ENCODE data around the gene USF2. TPM values are rescaled to one million over a fixed set of nuclear protein-coding genes. Genes with fewer than 3 reads are reported as not detected.

USF2 gene
- total RNA-seq, 1 experiment from 2014 or later: 123 TPM

GRCh38 chr19:35222373-35223015, 46.3 kb upstream of the USF2 start:
- TF ChIP-seq CTCF (conservative IDR thresholded peaks at IDR 0.05): no peak
- no peaks in the 10 kb centered on the region for H3K9me3 ChIP-seq (ENCODE audit: control insufficient read depth, low read depth, low read length)
- no peak overlapping the region for H3K4me3 Mint-ChIP-seq
- H3K79me1 ChIP-seq (ENCODE audit: insufficient read depth, low read depth, low read length, poor library complexity, severe bottlenecking): no peaks in the 10 kb centered on the region
- H4K91ac ChIP-seq (ENCODE audit: insufficient read length, low read depth, low read length): no peak overlapping the region
- H3K23me2 ChIP-seq (ENCODE audit: insufficient read length, low read depth, low read length, poor library complexity, severe bottlenecking): no peaks in the 10 kb centered on the region
- no peak overlapping the region for H4K8ac ChIP-seq (replicated peaks; ENCODE audit: insufficient read length, low read depth, low read length)
- no peak overlapping the region for H3T11ph ChIP-seq (ENCODE audit: low read length)
- H2BK15ac ChIP-seq (ENCODE audit: low read depth, low read length): no peak overlapping the region
- H2BK12ac ChIP-seq (ENCODE audit: insufficient read length, low read depth, low read length): no peak overlapping the region
- peaks cover 9 to 23% of the 10 kb centered on the region in 2 experiments for H3K4me1 Mint-ChIP-seq
- H3K27me3 Mint-ChIP-seq (ENCODE audit: low read depth): peaks cover 4% of the 10 kb centered on the region
- no peak overlapping the region for H2BK5ac ChIP-seq (ENCODE audit: insufficient read length, low read length)
- H3K23ac ChIP-seq (ENCODE audit: insufficient read length, low read depth, low read length): no peak overlapping the region
- H3K4me1 ChIP-seq (ENCODE audit: insufficient read depth, low read length): no peaks in the 10 kb centered on the region; the same call in 1 of the 2 replicates
- no peak overlapping the region for H2BK120ac ChIP-seq (ENCODE audit: low read depth, low read length, poor library complexity, severe bottlenecking)
- no peak overlapping the region for H3K14ac ChIP-seq (ENCODE audit: insufficient read depth, low read length)
- no peak overlapping the region for H3K9ac ChIP-seq (ENCODE audit: extremely low read depth, insufficient read length, low read length)
- no CpG with 5 or more reads among the region's 7 CpGs for WGBS (ENCODE audit: extremely low coverage, insufficient read length, low lambda C conversion rate)
- no peaks in the 10 kb centered on the region for H4K20me1 ChIP-seq (ENCODE audit: control insufficient read depth, insufficient read depth, insufficient read length)
- H3K79me2 ChIP-seq (ENCODE audit: insufficient read depth, low read length): no peaks in the 10 kb centered on the region
- H3K4me2 ChIP-seq (ENCODE audit: insufficient read depth, insufficient read length, low read length): no peak overlapping the region
- no peak overlapping the region for H4K5ac ChIP-seq (ENCODE audit: insufficient read length, low read depth, low read length)
- H3K27ac ChIP-seq (ENCODE audit: insufficient read length, low read depth, low read length): no peak overlapping the region
- no peak overlapping the region for H2AK5ac ChIP-seq (ENCODE audit: insufficient read length, low read length)
- peaks cover 0 to 5% (median 5%) of the 10 kb centered on the region in 3 experiments; a peak in 6 of 7 replicates for H3K36me3 Mint-ChIP-seq (ENCODE audit: insufficient read depth in 1 of 3, low read depth in 3 of 3)
- no peak overlapping the region for H2AFZ ChIP-seq (ENCODE audit: low read length)
- H3K27ac Mint-ChIP-seq: no peak overlapping the region
- H3K27me3 ChIP-seq (ENCODE audit: insufficient read depth, low read length): no peaks in the 10 kb centered on the region
- H3K4ac ChIP-seq (ENCODE audit: low read depth, low read length): no peak overlapping the region
- no peak overlapping the region for H3K56ac ChIP-seq (ENCODE audit: insufficient read length, low read depth, low read length)
- peaks cover 7 to 11% of the 10 kb centered on the region in 2 experiments for H3K9me3 Mint-ChIP-seq
- H2BK20ac ChIP-seq (ENCODE audit: low read depth, low read length, poor library complexity, severe bottlenecking): no peak overlapping the region
- no peak for DNase-seq
- H3K18ac ChIP-seq (ENCODE audit: insufficient read length, low read depth, low read length): no peak overlapping the region
